HepG2 (cell line): ENCODE results near the gene RPRD1A. TPM values are rescaled to one million over a fixed set of nuclear protein-coding genes. Genes with fewer than 3 reads are reported as not detected.

Source experiments
- ATAC-seq: fragments of 200-7000 bp; cut with Tn5 transposase; 3 replicates; pipeline ENCODE4 v1.9.1; 2020; ENCODE audit warnings: mild to moderate bottlenecking, moderate library complexity
- BruUV-seq: library from RNA; stranded (reverse); fragments of 400-500 nt; replicated peaks from 2 replicates; lab custom pipeline; 2021; lab: Mats Ljungman, UMichigan
- CTCF ChIA-PET: fragments of 300-600 bp; formaldehyde crosslinking; extraction: SDS; loops from one replicate; lab custom pipeline; 2021; ENCODE audit warnings: low total read pairs, inconsistent platforms, low intra/inter-chr PET ratio; lab: Yijun Ruan, JAX
- POLR2A ChIA-PET: fragments of 350-600 bp; sonication (Branson Sonifier 250); formaldehyde crosslinking; loops from one replicate; lab custom pipeline; 2020; ENCODE audit warnings: antibody characterized with exemption, inconsistent platforms; lab: Yijun Ruan, JAX
- DNase-seq: peaks from one replicate; pipeline ENCODE4 v3.0.0-alpha.2; 2015; ENCODE audit warnings: low spot score
- FAIRE-seq: peaks from 3 replicates; lab custom pipeline; 2011; peaks lifted over from hg19 to GRCh38; lab: Jason Lieb, UNC
- H2AFZ ChIP-seq: one replicate; pipeline ENCODE4 v1.6.1; 2011; ENCODE audit warnings: low read length, inconsistent platforms
- H3K27ac ChIP-seq: fragments of 300-600 bp; 3 replicates; pipeline ENCODE4 v1.8.0; 2011; ENCODE audit warnings: mixed run types, mild to moderate bottlenecking, mixed read lengths, low read length, inconsistent platforms; ENCODE audit not compliant: insufficient read depth; ENCODE audit errors: extremely low read length
- H3K27me3 ChIP-seq, 2 experiments: fragments of 200-600 bp in 1 of 2; 2 replicates in 1 of 2; 3 replicates in 1 of 2; pipeline versions ENCODE4 v1.6.0 to v1.8.0; 2011; ENCODE audit warnings: low read length in 2 of 2, mild to moderate bottlenecking in 2 of 2, moderate library complexity in 2 of 2, inconsistent platforms in 1 of 2; ENCODE audit not compliant: insufficient read depth in 2 of 2, control insufficient read depth in 1 of 2
- H3K36me3 ChIP-seq, 2 experiments: fragments of 200-600 bp in 1 of 2; replicated peaks in 1 of 2; 2 replicates in 1 of 2; 3 replicates in 1 of 2; pipeline versions ENCODE4 v1.5.1 to v1.8.0; 2011; ENCODE audit warnings: low read length in 2 of 2, inconsistent platforms in 1 of 2; ENCODE audit not compliant: insufficient read depth in 2 of 2, control insufficient read depth in 1 of 2
- H3K4me1 ChIP-seq: 2 replicates; pipeline ENCODE4 v1.5.1; 2012; ENCODE audit warnings: low read length, inconsistent platforms; ENCODE audit not compliant: insufficient read depth
- H3K4me2 ChIP-seq: 2 replicates; pipeline ENCODE4 v1.6.0; 2011; ENCODE audit warnings: low read depth, low read length, inconsistent platforms
- H3K4me3 ChIP-seq, 3 experiments: fragments of 200-600 bp in 1 of 3; sonication (generic), shearing (Covaris generic) in 1 of 3; replicated peaks in 1 of 3; 2 replicates each; pipeline ENCODE4 v1.5.1; 2011 to 2016; ENCODE audit warnings: low read length in 3 of 3, inconsistent platforms in 2 of 3, low read depth in 2 of 3, mild to moderate bottlenecking in 2 of 3, control low read depth in 1 of 3, mixed read lengths in 1 of 3; ENCODE audit not compliant: insufficient read depth in 1 of 3
- H3K79me2 ChIP-seq: one replicate; pipeline ENCODE4 v1.6.1; 2011; ENCODE audit warnings: low read length, inconsistent platforms; ENCODE audit not compliant: insufficient read depth
- H3K9ac ChIP-seq: 2 replicates; pipeline ENCODE4 v1.6.0; 2011; ENCODE audit warnings: mild to moderate bottlenecking, low read depth, low read length, inconsistent platforms; ENCODE audit not compliant: insufficient read depth
- H3K9me3 ChIP-seq: 2 replicates; pipeline ENCODE4 v1.5.1; 2012; ENCODE audit warnings: mild to moderate bottlenecking, low read length
- H4K20me1 ChIP-seq: 2 replicates; pipeline ENCODE4 v1.6.0; 2011; ENCODE audit warnings: inconsistent platforms, mild to moderate bottlenecking, low read length, moderate library complexity; ENCODE audit not compliant: insufficient read depth
- CREB1 ChIP-seq, 2 experiments: fragments of 450-650 bp in 1 of 2; IDR thresholded peaks; 2 replicates each; pipeline ENCODE4 v1.6.1; 2016 to 2017; ENCODE audit warnings: control low read depth in 1 of 2, mild to moderate bottlenecking in 1 of 2, missing compliant biosample characterization in 1 of 2, missing genetic modification characterization in 1 of 2
- DZIP1 ChIP-seq: sonication (generic); formaldehyde crosslinking; IDR thresholded peaks from 2 replicates; pipeline ENCODE4 v1.5.0; 2020; ENCODE audit warnings: mild to moderate bottlenecking, missing genetic modification reagents
- FOXP1 ChIP-seq, 2 experiments: fragments of 450-650 bp in 1 of 2; IDR thresholded peaks; 2 replicates each; pipeline ENCODE4 v1.6.1; 2017 to 2018; ENCODE audit warnings: antibody characterized with exemption in 1 of 2
- GATAD2A ChIP-seq: IDR thresholded peaks from 2 replicates; pipeline ENCODE4 v1.6.1; 2016
- HNRNPLL ChIP-seq: fragments of 200-400 bp; formaldehyde crosslinking; IDR thresholded peaks from 2 replicates; pipeline ENCODE4 v1.6.1; 2017; ENCODE audit warnings: mild to moderate bottlenecking, low read depth, low read length; ENCODE audit not compliant: poor library complexity, severe bottlenecking
- JARID2 ChIP-seq: sonication (generic); formaldehyde crosslinking; IDR thresholded peaks from 2 replicates; pipeline ENCODE4 v1.8.1; 2023; ENCODE audit warnings: missing genetic modification reagents, inconsistent platforms; ENCODE audit not compliant: insufficient replicate concordance
- MXI1 ChIP-seq: IDR thresholded peaks from 3 replicates; pipeline ENCODE4 v1.6.1; 2012; ENCODE audit warnings: low read depth, low read length, inconsistent platforms, borderline replicate concordance
- SPEN ChIP-seq: sonication (generic); formaldehyde crosslinking; IDR thresholded peaks from 2 replicates; pipeline ENCODE4 v1.5.1; 2020; ENCODE audit warnings: low read depth, mild to moderate bottlenecking, missing genetic modification reagents
- ZFP41 ChIP-seq: sonication (generic); formaldehyde crosslinking; IDR thresholded peaks from 2 replicates; pipeline ENCODE4 v1.4.0; 2020; ENCODE audit warnings: mild to moderate bottlenecking, missing genetic modification reagents, borderline replicate concordance
- ZNF138 ChIP-seq: sonication (generic); formaldehyde crosslinking; IDR thresholded peaks from 2 replicates; pipeline ENCODE4 v1.5.0; 2020; ENCODE audit warnings: mild to moderate bottlenecking, low read depth, missing genetic modification reagents
- ZNF260 ChIP-seq: sonication (generic); formaldehyde crosslinking; IDR thresholded peaks from 2 replicates; pipeline ENCODE4 v1.4.0; 2020; ENCODE audit warnings: missing genetic modification reagents, low read depth, mild to moderate bottlenecking, borderline replicate concordance
- ZNF562 ChIP-seq: sonication (generic); formaldehyde crosslinking; IDR thresholded peaks from 2 replicates; pipeline ENCODE4 v1.8.0; 2022; ENCODE audit warnings: missing genetic modification reagents, borderline replicate concordance
- ZNF614 ChIP-seq: IDR thresholded peaks from 2 replicates; pipeline ENCODE4 v1.6.1; 2018; ENCODE audit warnings: missing biosample characterization, missing genetic modification reagents, inconsistent platforms, borderline replicate concordance
- ZNF780A ChIP-seq: sonication (generic); formaldehyde crosslinking; IDR thresholded peaks from 2 replicates; pipeline ENCODE4 v1.8.0; 2022; ENCODE audit warnings: mild to moderate bottlenecking, missing genetic modification reagents, moderate library complexity
- in situ Hi-C: cut with HindIII; loops from 2 replicates; pipeline ENCODE4 v1.10.0; 2017; ENCODE audit warnings: low pct_unique_long_range_greater_than_20kb; ENCODE audit not compliant: extremely low pct_ligation_motif_present
- intact Hi-C: fragments of 100-400 bp; cut with micrococcal nuclease; formaldehyde crosslinking; loops from one replicate; pipeline ENCODE4 v1.10.0; 2022; ENCODE audit not compliant: unreplicated experiment
- polyA plus RNA-seq, 8 experiments: library from polyadenylated mRNA; depleted of rRNA in 3 of 8; stranded (reverse) in 7 of 8; unstranded in 1 of 8; fragments of >200 nt; fragmentation: Illumina TruSeq in 4 of 8; extraction: Trizol in 4 of 8; gene quantifications; 2 replicates each; pipeline versions ENCODE4 v1.2.1 to v1.2.3, GENCODE V29; 2011 to 2016; ENCODE audit warnings: low read depth in 4 of 8, missing spikeins in 1 of 8, mixed read lengths in 1 of 8; ENCODE audit not compliant: insufficient read depth in 1 of 8
- total RNA-seq, 5 experiments: library from RNA; depleted of rRNA; stranded (reverse); fragments of >200 nt; fragmentation: Illumina TruSeq; extraction: Trizol; gene quantifications; 2 replicates each; pipeline ENCODE4 v1.2.3, GENCODE V29; 2016; ENCODE audit warnings: low read depth in 1 of 5

Gene RPRD1A
- total and polyA plus RNA-seq, 2 of the 13 experiments (the other 11 are each of a cell fraction or from before 2014, with no cell fraction given): 42.5 to 78.2 TPM

GRCh38 chr18:35964319-35964718, 103.0 kb downstream of the RPRD1A start:
- no TSS peak for BruUV-seq
- Histone ChIP-seq H3K9ac (no peak overlapping the region), H3K79me2 (no peaks in the 10 kb centered on the region), H3K4me1 (peaks cover 15% of the 10 kb centered on the region), H4K20me1 (no peaks in the 10 kb centered on the region), H3K36me3 (no peaks in the 10 kb centered on the region), H3K4me3 (no peak overlapping the region), H2AFZ (no peak overlapping the region), H3K27me3 (no peaks in the 10 kb centered on the region), H3K27ac (no peak overlapping the region), H3K9me3 (no peaks in the 10 kb centered on the region), H3K4me2 (no peak overlapping the region)
- ChIA-PET CTCF (no interaction called here), POLR2A (no interaction called here)
- DNase-seq (no peak), FAIRE-seq (no peak), ATAC-seq (no peak)
- in situ Hi-C loops: loop anchor here (25.0 kb wide), 1 partner anchor 577 kb away; the partner anchor contains the start of gene ZNF396
- intact Hi-C loops: no loop called here
- TF ChIP-seq ZNF780A (CRISPR knock-in tag): no peak
- TF ChIP-seq SPEN (CRISPR knock-in tag): no peak
- no peak for TF ChIP-seq FOXP1 (IDR thresholded peaks at IDR 0.05)
- TF ChIP-seq FOXP1 (CRISPR knock-in tag; IDR thresholded peaks at IDR 0.05): no peak
- no peak for TF ChIP-seq ZNF562 (CRISPR knock-in tag)
- TF ChIP-seq GATAD2A (CRISPR knock-in tag): no peak
- no peak for TF ChIP-seq ZNF138
- TF ChIP-seq DZIP1 (CRISPR knock-in tag): no peak
- TF ChIP-seq ZFP41 (CRISPR knock-in tag): no peak
- no peak for TF ChIP-seq HNRNPLL
- no peak for TF ChIP-seq ZNF260 (CRISPR knock-in tag)
- TF ChIP-seq ZNF614: no peak
- TF ChIP-seq MXI1: no peak
- TF ChIP-seq CREB1 (IDR thresholded peaks at IDR 0.05): no peak
- no peak for TF ChIP-seq CREB1 (CRISPR knock-in tag; IDR thresholded peaks at IDR 0.05)
- TF ChIP-seq JARID2: no peak
